Middle frontal gyrus (tissue), 1 donor: ENCODE results near the gene ATP10B.

Experiments used
- DNase-seq: peaks from one replicate; pipeline ENCODE4 v3.0.0-alpha.2; 2015; ENCODE audit warnings: low spot score; ENCODE audit errors: extremely low spot score

ATP10B gene

DNA sequence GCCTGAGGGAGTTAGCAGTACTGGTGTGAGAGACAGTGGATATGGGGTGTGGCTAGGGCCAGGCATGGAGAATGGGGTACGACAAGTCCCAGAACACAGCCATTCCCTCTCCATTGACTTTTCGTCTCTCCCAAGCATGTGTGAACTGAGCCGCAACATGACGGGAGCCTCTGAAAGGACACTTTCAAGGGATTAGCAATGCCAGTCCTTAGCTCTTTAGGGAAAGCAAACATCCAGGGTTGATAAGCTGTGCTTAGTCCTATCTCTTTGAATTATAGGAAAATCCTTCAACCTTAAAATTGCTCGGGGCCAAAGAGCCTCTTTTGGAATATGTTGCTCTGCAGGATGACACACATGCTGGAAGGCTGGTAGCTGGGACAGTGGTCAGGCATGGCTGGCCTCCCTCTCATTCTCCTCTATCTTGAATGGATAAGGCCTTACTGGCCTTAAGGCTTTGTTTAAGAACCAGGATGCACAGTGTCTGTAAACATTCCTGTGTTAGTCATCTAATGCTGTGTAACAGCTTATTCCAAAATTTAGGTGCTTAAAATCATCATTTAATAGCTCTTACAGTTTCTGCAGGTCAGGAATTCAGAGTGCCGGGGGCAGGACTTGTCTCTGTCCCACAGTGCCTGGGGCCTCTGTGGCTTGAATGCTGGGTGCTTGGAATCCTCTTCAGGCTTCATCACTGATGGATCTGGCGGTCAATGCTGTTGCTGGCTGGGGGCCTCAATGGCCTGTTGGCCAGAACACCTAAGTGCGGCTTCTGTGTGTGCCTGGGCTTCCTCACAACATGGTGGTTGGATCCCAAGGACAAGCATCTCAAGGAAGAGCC is 335.1 kb downstream of the ATP10B start:
- no peak for DNase-seq

DNA sequence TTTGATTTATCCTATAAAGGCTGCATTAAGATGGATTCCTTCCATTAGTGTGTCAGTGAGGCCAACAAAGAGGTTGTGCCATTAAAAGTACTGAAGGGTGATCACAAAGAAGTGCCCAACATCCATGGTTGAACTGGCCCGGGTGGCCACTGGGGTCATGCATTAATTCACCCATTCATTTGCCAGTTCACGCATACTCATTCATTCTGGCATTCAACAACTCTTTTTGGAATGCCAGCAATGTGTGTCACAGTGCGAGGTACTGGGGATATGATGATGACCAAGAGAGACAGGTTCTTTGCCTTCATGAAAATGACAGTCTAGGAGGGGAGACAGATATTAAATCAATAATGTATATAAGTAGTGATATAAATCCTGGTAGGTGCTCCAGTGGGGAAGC is 337.1 kb downstream of the ATP10B start:
- no peak for DNase-seq

DNA sequence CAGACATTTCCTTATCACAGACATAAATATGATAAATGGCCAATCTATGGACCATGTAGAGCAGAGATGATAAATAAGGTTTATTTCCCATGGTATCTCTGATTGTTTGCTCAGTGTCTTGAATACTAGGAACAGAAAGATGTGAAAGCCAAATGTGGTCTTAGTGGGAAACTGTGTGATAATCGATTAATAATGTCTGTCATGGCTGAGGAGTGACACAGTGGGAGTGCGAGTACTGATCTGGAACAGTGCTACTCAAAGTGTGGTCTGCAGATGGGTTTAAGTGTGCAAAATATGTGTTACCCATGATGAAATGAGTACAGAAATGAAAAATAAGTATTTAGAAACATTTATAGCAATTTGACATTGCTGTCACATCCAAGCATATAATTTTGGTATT is 337.8 kb downstream of the ATP10B start:
- no peak for DNase-seq

DNA sequence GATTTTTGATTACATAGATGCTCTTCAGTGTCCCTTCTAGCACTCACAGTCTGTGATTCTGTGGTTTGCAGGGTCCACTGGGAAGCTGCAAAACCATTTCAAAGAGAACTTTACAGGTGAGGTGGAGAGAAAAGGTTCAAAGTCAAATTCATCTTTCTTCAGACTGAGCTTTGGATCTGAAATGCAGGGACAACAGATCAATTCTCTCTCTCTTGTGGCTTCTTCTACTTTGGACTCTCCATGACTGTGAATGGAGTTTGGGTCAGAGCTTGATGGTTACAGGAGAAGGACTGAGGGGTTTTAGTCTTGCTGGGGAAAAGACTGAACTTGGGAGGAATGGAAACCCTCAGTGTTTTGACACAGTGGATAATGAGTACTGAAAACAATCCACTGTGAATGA is 338.5 kb downstream of the ATP10B start:
- DNase-seq: no peak
